Esophagus muscularis mucosa (tissue), 4 donors: ENCODE data around the gene KCNA1.

Experiments
- EP300 ChIP-seq: sonication (generic); formaldehyde crosslinking; IDR thresholded peaks from one replicate; pipeline ENCODE4 v1.6.1; 2017; ENCODE audit warnings: antibody characterized with exemption
- POLR2A ChIP-seq: fragments of 450-650 bp; IDR thresholded peaks from one replicate; pipeline ENCODE4 v1.6.1; 2017; ENCODE audit warnings: antibody characterized with exemption, moderate library complexity, mild to moderate bottlenecking, low read depth
- POLR2AphosphoS5 ChIP-seq, 2 donors: sonication (generic); formaldehyde crosslinking; IDR thresholded peaks; one replicate each; pipeline ENCODE4 v1.6.1; 2017; ENCODE audit warnings: antibody characterized with exemption in 2 of 2
- TF ChIP-seq, protein P1 (sequence below), 3 experiments: fragments of 200-600 bp in 2 of 3; fragments of 450-650 bp in 1 of 3; sonication (generic) in 2 of 3; IDR thresholded peaks; one replicate each; pipeline ENCODE4 v1.5.1; 2017 to 2019; ENCODE audit warnings: antibody characterized with exemption in 3 of 3, mild to moderate bottlenecking in 2 of 3, moderate library complexity in 1 of 3

DNA sequence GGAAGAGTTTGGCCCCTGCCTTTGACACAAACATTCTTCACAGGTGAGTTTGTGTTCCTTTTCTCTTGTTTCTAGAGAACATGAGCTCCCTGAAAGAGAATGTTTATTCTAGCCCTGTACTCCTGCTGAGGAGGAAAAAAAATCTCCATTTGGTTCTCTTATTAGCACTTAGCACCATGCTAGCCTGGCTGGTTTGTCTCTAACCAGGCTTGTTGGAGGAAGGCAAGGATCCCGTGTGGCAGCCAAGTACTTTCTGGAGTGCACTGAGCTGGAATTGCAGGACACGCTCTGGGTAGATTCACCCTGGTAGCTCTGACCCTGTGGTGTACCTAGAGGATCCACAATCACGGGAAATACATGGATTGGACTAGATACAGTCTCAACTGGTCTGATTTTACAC, 41.9 kb downstream of the KCNA1 start:
- TF ChIP-seq, protein P1, sequence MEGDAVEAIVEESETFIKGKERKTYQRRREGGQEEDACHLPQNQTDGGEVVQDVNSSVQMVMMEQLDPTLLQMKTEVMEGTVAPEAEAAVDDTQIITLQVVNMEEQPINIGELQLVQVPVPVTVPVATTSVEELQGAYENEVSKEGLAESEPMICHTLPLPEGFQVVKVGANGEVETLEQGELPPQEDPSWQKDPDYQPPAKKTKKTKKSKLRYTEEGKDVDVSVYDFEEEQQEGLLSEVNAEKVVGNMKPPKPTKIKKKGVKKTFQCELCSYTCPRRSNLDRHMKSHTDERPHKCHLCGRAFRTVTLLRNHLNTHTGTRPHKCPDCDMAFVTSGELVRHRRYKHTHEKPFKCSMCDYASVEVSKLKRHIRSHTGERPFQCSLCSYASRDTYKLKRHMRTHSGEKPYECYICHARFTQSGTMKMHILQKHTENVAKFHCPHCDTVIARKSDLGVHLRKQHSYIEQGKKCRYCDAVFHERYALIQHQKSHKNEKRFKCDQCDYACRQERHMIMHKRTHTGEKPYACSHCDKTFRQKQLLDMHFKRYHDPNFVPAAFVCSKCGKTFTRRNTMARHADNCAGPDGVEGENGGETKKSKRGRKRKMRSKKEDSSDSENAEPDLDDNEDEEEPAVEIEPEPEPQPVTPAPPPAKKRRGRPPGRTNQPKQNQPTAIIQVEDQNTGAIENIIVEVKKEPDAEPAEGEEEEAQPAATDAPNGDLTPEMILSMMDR (IDR thresholded peaks at IDR 0.05), result no peak
- TF ChIP-seq POLR2AphosphoS5 (IDR thresholded peaks at IDR 0.05) (no peak), POLR2A (no peak), EP300 (no peak)
